ENCODE measurements around the gene ARSG. TPM values are rescaled to one million over a fixed set of nuclear protein-coding genes. Genes with fewer than 3 reads are reported as not detected.

ARSG gene
- total and polyA plus RNA-seq, 2 experiments from 2014 or later = 1.7 to 5.1 TPM

DNA sequence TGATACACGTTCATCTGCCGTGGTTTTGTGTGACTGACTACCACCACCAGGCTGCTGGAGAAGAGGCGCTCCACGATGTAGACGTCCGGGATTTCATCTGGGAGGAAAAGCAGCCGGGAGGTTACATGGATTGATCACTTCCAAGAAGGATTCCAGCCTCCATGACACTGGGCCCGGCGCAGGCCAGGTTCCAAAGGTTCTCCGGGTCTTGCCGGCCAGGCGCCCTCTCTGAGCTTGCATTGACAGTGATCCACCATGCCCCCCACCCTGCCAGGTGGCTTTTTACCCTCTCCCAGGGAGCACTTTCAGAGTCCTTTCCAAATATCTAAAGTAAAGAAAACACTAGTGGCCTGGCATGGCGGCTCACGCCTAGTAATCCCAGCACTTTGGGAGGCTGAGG is 159.5 kb downstream of the ARSG start:
- Histone ChIP-seq H3K27me3 (ENCODE audit: insufficient read depth) (no peaks in the 10 kb centered on the region), H2AFZ (no peak overlapping the region), H3K27ac (ENCODE audit: low read depth) (no peak overlapping the region), H4K20me1 (replicated peaks; ENCODE audit: insufficient read depth) (no peaks in the 10 kb centered on the region), H3F3A (replicated peaks; ENCODE audit: low read depth) (no peaks in the 10 kb centered on the region), H3K9me2 (ENCODE audit: insufficient read depth) (no peaks in the 10 kb centered on the region), H3K36me3 (ENCODE audit: insufficient read depth) (peaks cover 5% of the 10 kb centered on the region; the same call in 1 of the 2 replicates), H3K4me3 (no peak overlapping the region), H3K79me2 (replicated peaks; ENCODE audit: insufficient read depth) (no peaks in the 10 kb centered on the region), H3K4me1 (ENCODE audit: insufficient read depth) (peaks cover 8% of the 10 kb centered on the region), H3K4me2 (no peak overlapping the region)
- DNase-seq (ENCODE audit: low spot score) (no peak), ATAC-seq (no peak)
- Mint-ChIP-seq H3K4me3 (no peak overlapping the region), H3K27me3 (ENCODE audit: insufficient read depth, low read depth, poor library complexity) (peaks cover 2% of the 10 kb centered on the region), H3K27ac (peak overlapping the region; percentile 56; the same call in 1 of the 2 replicates), H3K9me3 (no peaks in the 10 kb centered on the region), H3K36me3 (ENCODE audit: low read depth) (peaks cover 15% of the 10 kb centered on the region), H3K4me1 (peaks cover 17% of the 10 kb centered on the region)
- TF ChIP-seq NANOG (IDR thresholded peaks at IDR 0.05; ENCODE audit: borderline replicate concordance) (no peak), ZNF114 (CRISPR knock-in tag; IDR thresholded peaks at IDR 0.05) (no peak)
- TF ChIP-seq, protein P1, sequence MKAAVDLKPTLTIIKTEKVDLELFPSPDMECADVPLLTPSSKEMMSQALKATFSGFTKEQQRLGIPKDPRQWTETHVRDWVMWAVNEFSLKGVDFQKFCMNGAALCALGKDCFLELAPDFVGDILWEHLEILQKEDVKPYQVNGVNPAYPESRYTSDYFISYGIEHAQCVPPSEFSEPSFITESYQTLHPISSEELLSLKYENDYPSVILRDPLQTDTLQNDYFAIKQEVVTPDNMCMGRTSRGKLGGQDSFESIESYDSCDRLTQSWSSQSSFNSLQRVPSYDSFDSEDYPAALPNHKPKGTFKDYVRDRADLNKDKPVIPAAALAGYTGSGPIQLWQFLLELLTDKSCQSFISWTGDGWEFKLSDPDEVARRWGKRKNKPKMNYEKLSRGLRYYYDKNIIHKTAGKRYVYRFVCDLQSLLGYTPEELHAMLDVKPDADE (IDR thresholded peaks at IDR 0.05) = no peak

DNA sequence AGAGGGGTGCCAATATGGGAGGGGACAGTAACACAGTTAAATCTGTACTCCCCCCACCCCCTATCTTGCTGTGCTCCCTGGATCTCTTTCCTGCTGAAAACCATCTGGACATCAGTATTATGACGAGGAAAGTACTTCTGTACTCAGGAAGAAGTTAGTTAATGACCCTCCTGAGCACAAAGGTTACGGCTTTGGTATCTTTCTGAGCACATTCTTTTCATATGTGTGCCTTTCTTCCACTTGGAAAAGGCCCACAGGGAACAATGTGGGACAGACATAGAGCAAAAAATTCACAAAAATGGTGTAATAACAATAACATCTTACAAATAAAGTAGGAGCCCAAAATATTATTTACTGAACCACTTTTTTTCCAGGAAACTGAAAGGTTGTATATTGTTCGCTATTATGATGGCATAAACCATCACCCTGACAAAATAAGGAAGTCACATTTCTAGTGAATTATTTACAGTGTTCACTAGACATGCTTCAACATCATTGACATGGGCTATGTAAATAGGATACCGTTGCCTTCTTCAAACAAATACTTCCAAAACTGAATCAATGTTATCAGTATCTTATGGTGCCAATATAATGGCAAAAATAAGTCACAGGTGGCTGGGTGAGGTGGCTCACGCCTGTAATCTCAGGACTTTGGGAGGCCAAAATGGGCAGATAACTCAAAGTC is 160.5 kb downstream of the ARSG start:
- no peaks in the 10 kb centered on the region for H4K20me1 ChIP-seq (replicated peaks; ENCODE audit: insufficient read depth)
- no peak for ATAC-seq
- no peak overlapping the region for H3K27ac Mint-ChIP-seq
- TF ChIP-seq, protein P2, sequence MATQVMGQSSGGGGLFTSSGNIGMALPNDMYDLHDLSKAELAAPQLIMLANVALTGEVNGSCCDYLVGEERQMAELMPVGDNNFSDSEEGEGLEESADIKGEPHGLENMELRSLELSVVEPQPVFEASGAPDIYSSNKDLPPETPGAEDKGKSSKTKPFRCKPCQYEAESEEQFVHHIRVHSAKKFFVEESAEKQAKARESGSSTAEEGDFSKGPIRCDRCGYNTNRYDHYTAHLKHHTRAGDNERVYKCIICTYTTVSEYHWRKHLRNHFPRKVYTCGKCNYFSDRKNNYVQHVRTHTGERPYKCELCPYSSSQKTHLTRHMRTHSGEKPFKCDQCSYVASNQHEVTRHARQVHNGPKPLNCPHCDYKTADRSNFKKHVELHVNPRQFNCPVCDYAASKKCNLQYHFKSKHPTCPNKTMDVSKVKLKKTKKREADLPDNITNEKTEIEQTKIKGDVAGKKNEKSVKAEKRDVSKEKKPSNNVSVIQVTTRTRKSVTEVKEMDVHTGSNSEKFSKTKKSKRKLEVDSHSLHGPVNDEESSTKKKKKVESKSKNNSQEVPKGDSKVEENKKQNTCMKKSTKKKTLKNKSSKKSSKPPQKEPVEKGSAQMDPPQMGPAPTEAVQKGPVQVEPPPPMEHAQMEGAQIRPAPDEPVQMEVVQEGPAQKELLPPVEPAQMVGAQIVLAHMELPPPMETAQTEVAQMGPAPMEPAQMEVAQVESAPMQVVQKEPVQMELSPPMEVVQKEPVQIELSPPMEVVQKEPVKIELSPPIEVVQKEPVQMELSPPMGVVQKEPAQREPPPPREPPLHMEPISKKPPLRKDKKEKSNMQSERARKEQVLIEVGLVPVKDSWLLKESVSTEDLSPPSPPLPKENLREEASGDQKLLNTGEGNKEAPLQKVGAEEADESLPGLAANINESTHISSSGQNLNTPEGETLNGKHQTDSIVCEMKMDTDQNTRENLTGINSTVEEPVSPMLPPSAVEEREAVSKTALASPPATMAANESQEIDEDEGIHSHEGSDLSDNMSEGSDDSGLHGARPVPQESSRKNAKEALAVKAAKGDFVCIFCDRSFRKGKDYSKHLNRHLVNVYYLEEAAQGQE (IDR thresholded peaks at IDR 0.05; ENCODE audit: unreplicated experiment) = no peak
- TF ChIP-seq, protein P3, sequence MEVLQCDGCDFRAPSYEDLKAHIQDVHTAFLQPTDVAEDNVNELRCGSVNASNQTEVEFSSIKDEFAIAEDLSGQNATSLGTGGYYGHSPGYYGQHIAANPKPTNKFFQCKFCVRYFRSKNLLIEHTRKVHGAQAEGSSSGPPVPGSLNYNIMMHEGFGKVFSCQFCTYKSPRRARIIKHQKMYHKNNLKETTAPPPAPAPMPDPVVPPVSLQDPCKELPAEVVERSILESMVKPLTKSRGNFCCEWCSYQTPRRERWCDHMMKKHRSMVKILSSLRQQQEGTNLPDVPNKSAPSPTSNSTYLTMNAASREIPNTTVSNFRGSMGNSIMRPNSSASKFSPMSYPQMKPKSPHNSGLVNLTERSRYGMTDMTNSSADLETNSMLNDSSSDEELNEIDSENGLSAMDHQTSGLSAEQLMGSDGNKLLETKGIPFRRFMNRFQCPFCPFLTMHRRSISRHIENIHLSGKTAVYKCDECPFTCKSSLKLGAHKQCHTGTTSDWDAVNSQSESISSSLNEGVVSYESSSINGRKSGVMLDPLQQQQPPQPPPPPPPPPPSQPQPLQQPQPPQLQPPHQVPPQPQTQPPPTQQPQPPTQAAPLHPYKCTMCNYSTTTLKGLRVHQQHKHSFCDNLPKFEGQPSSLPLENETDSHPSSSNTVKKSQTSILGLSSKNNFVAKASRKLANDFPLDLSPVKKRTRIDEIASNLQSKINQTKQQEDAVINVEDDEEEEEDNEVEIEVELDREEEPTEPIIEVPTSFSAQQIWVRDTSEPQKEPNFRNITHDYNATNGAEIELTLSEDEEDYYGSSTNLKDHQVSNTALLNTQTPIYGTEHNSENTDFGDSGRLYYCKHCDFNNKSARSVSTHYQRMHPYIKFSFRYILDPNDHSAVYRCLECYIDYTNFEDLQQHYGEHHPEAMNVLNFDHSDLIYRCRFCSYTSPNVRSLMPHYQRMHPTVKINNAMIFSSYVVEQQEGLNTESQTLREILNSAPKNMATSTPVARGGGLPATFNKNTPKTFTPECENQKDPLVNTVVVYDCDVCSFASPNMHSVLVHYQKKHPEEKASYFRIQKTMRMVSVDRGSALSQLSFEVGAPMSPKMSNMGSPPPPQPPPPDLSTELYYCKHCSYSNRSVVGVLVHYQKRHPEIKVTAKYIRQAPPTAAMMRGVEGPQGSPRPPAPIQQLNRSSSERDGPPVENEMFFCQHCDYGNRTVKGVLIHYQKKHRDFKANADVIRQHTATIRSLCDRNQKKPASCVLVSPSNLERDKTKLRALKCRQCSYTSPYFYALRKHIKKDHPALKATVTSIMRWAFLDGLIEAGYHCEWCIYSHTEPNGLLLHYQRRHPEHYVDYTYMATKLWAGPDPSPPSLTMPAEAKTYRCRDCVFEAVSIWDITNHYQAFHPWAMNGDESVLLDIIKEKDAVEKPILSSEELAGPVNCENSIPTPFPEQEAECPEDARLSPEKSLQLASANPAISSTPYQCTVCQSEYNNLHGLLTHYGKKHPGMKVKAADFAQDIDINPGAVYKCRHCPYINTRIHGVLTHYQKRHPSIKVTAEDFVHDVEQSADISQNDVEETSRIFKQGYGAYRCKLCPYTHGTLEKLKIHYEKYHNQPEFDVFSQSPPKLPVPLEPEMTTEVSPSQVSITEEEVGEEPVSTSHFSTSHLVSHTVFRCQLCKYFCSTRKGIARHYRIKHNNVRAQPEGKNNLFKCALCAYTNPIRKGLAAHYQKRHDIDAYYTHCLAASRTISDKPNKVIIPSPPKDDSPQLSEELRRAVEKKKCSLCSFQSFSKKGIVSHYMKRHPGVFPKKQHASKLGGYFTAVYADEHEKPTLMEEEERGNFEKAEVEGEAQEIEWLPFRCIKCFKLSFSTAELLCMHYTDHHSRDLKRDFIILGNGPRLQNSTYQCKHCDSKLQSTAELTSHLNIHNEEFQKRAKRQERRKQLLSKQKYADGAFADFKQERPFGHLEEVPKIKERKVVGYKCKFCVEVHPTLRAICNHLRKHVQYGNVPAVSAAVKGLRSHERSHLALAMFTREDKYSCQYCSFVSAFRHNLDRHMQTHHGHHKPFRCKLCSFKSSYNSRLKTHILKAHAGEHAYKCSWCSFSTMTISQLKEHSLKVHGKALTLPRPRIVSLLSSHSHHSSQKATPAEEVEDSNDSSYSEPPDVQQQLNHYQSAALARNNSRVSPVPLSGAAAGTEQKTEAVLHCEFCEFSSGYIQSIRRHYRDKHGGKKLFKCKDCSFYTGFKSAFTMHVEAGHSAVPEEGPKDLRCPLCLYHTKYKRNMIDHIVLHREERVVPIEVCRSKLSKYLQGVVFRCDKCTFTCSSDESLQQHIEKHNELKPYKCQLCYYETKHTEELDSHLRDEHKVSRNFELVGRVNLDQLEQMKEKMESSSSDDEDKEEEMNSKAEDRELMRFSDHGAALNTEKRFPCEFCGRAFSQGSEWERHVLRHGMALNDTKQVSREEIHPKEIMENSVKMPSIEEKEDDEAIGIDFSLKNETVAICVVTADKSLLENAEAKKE (CRISPR knock-in tag; IDR thresholded peaks at IDR 0.05) = no peak
- TF ChIP-seq EZH2phosphoT487 (IDR thresholded peaks at IDR 0.05; ENCODE audit: unreplicated experiment) = no peak
- no peak for TF ChIP-seq EZH2 (IDR thresholded peaks at IDR 0.05; ENCODE audit: low read depth, unreplicated experiment)
- TF ChIP-seq STAT1 (IDR thresholded peaks at IDR 0.05; ENCODE audit: unreplicated experiment) = no peak

More for the DNA sequence above, 160.5 kb downstream of the ARSG start:
- no peaks in the 10 kb centered on the region for H3K79me2 ChIP-seq (replicated peaks; ENCODE audit: insufficient read depth)
- no peaks in the 10 kb centered on the region for H3K9me3 Mint-ChIP-seq
- H3K27me3 ChIP-seq (ENCODE audit: insufficient read depth) = no peaks in the 10 kb centered on the region
- peaks cover 5% of the 10 kb centered on the region; the same call in 1 of the 2 replicates for H3K36me3 ChIP-seq (ENCODE audit: insufficient read depth)
- DNase-seq (ENCODE audit: low spot score) = no peak
- peaks cover 15% of the 10 kb centered on the region for H3K36me3 Mint-ChIP-seq (ENCODE audit: low read depth)
- no peak overlapping the region for H2AFZ ChIP-seq
- no peaks in the 10 kb centered on the region for H3F3A ChIP-seq (replicated peaks; ENCODE audit: low read depth)
- no peaks in the 10 kb centered on the region for H3K9me2 ChIP-seq (ENCODE audit: insufficient read depth)
- H3K4me2 ChIP-seq = no peak overlapping the region
- peaks cover 25% of the 10 kb centered on the region for H3K4me1 Mint-ChIP-seq
- peaks cover 5% of the 10 kb centered on the region for H3K27me3 Mint-ChIP-seq (ENCODE audit: insufficient read depth, low read depth, poor library complexity)
- no peak overlapping the region for H3K27ac ChIP-seq (ENCODE audit: low read depth)
- H3K4me1 ChIP-seq (ENCODE audit: insufficient read depth) = peaks cover 14% of the 10 kb centered on the region
- no peak overlapping the region for H3K4me3 Mint-ChIP-seq
- H3K4me3 ChIP-seq = no peak overlapping the region
